HG03457 (cell line): ENCODE results near the gene EML4.
"Not testable (repeated sequence)": the region's sequence is repeated elsewhere in the genome, so short reads cannot be mapped to it uniquely, and the experiment has no call there.

Experiments
- ATAC-seq: cut with Tn5 transposase; IDR thresholded peaks from one replicate; pipeline ENCODE4 v1.9.1; 2021; ENCODE audit warnings: moderate number of reproducible peaks; ENCODE audit not compliant: unreplicated experiment

EML4 gene

GRCh38 chr2:42328923-42329322 lies 159.8 kb downstream of the EML4 start:
- ATAC-seq: no peak

DNA sequence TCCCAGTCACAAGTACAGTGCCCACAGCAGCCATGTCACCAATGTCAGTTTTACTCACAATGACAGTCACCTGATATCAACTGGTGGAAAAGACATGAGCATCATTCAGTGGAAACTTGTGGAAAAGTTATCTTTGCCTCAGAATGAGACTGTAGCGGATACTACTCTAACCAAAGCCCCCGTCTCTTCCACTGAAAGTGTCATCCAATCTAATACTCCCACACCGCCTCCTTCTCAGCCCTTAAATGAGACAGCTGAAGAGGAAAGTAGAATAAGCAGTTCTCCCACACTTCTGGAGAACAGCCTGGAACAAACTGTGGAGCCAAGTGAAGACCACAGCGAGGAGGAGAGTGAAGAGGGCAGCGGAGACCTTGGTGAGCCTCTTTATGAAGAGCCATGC lies 160.6 kb downstream of the EML4 start:
- no peak for ATAC-seq

DNA sequence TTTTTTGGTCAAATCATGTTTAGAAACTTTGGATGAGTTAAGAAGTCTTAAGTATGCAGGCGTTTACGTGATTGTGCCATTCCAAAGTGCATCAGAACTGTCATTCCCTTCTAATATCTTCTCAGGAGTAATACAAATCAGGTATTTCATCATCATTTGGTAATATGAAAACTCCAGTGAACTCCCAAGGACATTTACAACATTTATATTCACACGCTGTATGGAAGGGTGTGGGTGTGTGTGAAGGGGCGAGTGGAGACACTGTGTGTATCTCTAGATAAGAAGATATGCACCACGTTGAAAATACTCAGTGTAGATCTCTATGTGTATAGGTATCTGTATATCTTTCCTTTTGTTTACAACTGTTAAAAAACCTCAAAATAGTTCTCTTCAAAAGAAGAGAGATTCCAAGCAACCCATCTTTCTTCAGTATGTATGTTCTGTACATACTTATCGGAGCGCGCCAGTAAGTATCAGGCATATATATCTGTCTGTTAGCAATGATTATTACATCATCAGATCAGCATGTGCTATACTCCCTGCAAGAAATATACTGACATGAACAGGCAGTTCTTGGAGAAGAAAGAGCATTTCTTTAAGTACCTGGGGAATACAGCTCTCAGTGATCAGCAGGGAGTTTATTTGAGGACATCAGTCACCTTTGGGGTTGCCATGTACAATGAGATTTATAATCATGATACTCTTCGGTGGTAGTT lies 162.6 kb downstream of the EML4 start:
- no peak for ATAC-seq

GRCh38 chr2:42332575-42332974 lies 163.4 kb downstream of the EML4 start:
- ATAC-seq: no peak

GRCh38 chr2:42333579-42333978 lies 164.4 kb downstream of the EML4 start:
- ATAC-seq: no peak

GRCh38 chr2:42334220-42334619 lies 165.1 kb downstream of the EML4 start:
- no peak for ATAC-seq

DNA sequence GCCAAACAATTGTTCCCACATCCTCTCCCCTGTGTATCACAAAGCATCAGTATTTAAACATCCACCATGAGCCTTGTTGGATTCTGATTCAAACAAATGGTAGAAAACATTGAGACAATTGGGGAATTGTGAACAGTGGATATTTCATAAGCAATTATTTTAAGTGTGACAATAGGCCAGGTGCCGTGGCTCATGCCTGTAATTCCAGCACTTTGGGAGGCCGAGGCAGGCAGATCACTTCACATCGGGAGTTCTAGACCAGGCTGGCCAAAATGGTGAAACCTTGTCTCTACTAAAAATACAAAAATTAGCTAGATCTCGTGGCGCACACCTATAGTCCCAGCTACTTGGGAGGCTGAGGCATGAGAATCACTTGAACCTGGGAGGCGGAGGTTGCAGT lies 165.7 kb downstream of the EML4 start:
- ATAC-seq: not testable (repeated sequence)

DNA sequence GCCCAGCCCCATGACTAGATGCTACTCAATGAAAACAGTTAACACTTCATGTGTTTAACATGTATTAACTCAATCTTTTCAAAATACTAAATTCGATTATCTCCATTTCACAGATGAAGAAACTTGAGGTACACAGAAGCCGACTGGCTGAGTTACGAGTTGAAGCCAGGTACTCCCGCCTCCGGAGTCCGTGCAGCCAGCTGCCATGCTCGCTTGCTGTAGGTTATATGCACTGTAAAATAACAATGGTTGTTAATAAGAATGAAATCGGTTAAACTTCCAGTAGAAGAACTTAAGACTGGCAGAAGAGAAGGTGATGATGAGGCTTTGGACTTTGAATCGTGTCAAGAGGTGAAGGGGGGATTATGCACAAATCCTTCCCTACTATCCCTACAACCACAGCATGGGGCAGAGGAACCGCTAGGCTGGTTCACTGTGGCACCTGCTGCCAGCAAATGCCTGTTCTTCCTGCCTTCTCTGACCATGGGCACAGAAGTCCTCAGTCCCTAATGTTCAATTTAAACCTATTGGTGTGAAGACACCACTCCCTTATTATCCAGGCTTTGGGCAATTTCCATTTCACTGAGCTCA lies 166.5 kb downstream of the EML4 start:
- no peak for ATAC-seq

- ATAC-seq: no peak
Measured at GRCh38 chr2:42336361-42336965, 167.3 kb downstream of the EML4 start.

GRCh38 chr2:42337356-42337820 lies 168.2 kb downstream of the EML4 start:
- no peak for ATAC-seq

GRCh38 chr2:42337846-42338566 lies 168.9 kb downstream of the EML4 start:
- ATAC-seq: no peak

- ATAC-seq: no peak
Measured at GRCh38 chr2:42338567-42339190, 169.5 kb downstream of the EML4 start.

- ATAC-seq: no peak
Measured at GRCh38 chr2:42339191-42339912, 170.2 kb downstream of the EML4 start.

DNA sequence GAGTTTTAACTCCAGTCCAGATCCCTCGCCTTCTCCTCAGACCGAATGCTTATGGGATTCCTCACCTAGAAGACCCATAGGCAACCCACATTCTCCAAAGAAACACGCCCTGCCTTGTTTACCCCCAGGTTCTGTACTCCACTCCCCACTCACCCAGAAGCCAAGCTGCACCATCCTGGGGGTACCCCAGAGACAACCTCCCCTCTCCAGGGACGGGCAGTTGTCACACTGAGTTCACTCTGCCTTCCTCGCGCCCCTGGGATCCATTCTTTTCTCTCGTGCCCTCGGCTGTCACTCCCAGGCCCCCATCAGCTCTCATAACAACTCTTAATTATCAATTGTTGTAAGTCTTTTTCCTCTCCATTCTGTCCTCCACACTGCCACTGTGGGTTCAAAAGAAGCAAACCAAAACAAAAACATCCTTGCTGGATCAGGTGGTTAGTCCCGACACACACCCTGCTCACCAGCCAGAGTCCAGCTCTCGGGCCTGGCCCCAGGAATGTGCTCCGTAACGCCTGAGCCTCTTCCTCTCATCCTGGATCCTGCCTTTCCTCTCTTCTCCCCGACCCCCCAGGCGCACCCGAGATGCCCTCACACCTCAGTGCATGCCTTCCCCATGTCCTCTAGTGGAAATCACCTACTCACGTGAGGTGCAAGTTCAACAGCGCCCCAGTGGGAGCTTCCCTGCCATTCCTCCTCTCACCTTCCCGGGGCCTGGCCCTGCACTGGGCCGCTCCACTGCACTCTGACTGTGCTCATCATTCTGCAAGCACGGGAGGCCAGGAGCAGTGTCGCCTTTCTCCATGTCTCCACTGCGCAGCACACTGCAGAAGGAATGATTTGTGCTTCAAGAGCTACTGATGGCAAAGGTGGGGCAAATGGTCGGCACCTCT lies 171.1 kb downstream of the EML4 start:
- no peak for ATAC-seq

DNA sequence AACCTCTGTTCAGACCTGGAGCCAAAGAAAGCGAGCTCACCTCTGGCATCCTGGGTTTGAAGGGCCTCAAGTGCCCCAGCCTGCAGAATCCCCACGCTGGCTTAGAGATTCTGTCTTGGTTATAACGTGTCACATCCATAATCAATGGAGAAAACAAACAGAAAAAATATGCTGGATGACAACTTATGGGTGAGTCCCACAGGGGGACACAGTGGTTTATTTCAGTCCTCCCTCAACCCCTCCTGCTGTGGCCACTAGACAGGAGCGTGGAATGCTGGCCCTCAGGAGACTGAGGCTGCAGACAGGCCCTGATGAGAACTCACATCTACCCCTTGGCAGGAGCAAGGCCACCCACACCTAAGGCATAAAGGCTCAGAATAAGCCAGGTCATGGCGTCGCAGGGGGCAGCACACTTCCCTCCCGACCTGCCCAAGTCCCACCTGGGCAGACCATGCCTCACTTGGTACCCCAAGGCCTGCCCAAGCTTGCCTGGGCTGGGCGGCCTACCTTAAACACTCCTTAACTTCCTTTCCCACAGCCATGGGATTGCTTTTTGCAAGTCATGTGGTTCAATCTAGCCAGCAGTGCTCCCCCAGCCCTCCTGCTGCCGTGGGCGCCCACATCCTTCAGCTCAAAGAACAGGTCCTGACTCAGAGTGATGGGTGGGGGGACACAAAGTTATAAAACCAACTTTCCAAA lies 171.9 kb downstream of the EML4 start:
- ATAC-seq: no peak

DNA sequence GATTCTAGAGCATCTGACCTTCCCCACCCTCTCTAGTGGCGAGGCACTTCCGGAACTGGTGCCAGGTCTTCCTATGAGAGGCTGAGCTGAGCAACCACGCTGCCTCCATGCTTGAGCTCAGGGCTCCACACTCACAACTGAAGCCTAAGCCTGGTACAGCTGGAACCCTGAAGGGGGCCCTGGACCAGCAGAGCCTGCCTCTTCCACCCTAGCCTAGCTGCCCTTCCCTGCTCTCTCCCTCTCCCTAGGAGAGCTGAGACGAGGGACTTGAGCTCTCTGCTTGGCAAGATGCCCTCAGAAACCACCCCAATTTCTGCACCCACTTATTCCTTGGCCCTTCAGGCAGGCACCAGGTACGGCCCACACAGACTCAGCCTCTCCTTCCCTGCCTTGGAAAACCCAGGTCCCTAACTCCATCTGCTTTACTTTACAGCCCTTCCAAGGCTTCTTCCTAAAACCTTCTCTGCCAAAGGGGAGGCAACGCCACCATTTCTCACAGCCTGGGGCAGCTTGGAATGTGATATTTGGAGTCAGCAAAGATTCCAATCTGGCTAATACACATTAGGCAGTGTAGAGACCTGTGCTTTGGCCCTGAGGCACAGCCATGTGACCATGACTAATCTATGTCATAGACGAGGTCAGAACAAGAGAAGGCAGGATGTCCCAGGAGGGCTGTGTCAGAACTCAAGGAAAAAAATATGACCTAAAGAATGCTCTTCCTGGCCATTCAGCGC lies 173.1 kb downstream of the EML4 start:
- no peak for ATAC-seq

- no peak for ATAC-seq
Measured at GRCh38 chr2:42342795-42343241, 173.7 kb downstream of the EML4 start.

DNA sequence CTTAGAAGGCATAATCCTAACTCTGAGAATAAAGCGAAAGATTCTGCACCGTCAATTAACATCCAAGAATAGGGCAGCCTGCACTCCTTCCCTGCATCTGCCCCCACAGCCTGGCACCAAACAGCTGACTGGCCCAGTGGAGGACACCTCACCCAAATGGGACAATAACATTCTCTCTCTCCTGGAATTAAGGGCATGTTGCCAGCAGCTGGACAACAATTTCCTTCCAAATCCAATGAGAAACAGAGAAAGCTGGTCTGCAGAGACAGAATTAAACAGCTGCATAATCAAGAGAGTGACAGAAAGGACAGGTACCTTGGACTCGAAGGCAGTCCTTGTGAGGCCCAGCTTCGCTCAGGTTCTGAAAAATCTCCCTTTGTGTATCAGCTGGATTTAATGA lies 176.8 kb downstream of the EML4 start:
- no peak for ATAC-seq
